Sigmoid colon (tissue), 7 donors: ENCODE data around the gene TJP1. TPM values are rescaled to one million over a fixed set of nuclear protein-coding genes. Genes with fewer than 3 reads are reported as not detected.
"Not testable (repeated sequence)": the region's sequence is repeated elsewhere in the genome, so short reads cannot be mapped to it uniquely, and the experiment has no call there.

Experiments
- DNase-seq: peaks from one replicate; pipeline ENCODE4 v3.0.0-alpha.2; 2019
- H3K27ac ChIP-seq, 4 donors: fragments of 200-600 bp; sonication (generic); one replicate each; pipeline ENCODE4 v1.5.1; 2016 to 2019; ENCODE audit warnings: mild to moderate bottlenecking in 1 of 4
- H3K27me3 ChIP-seq, 3 donors: fragments of 200-600 bp; sonication (generic); one replicate each; pipeline ENCODE4 v1.5.1; 2019; ENCODE audit warnings: mild to moderate bottlenecking in 1 of 3
- H3K36me3 ChIP-seq, 4 donors: fragments of 200-600 bp; sonication (generic); one replicate each; pipeline ENCODE4 v1.5.1; 2016 to 2019
- H3K4me1 ChIP-seq, 4 donors: fragments of 200-600 bp; sonication (generic); one replicate each; pipeline ENCODE4 v1.5.1; 2017 to 2019
- H3K4me3 ChIP-seq, 4 donors: fragments of 200-600 bp; sonication (generic); one replicate each; pipeline ENCODE4 v1.5.1; 2017 to 2019; ENCODE audit warnings: mild to moderate bottlenecking in 2 of 4, moderate library complexity in 1 of 4
- H3K9me3 ChIP-seq, 4 donors: fragments of 200-600 bp in 3 of 4; sonication (generic) in 3 of 4; one replicate each; pipeline versions ENCODE4 v1.5.1 to v1.6.1; 2013 to 2019
- EP300 ChIP-seq, 4 donors: sonication (generic); formaldehyde crosslinking; IDR thresholded peaks; one replicate each; pipeline ENCODE4 v1.6.1; 2017; ENCODE audit warnings: antibody characterized with exemption in 4 of 4
- POLR2A ChIP-seq, 2 donors: fragments of 450-650 bp; IDR thresholded peaks; one replicate each; pipeline ENCODE4 v1.6.1; 2016; ENCODE audit warnings: antibody characterized with exemption in 2 of 2, mild to moderate bottlenecking in 2 of 2, moderate library complexity in 2 of 2
- POLR2AphosphoS5 ChIP-seq, 4 donors: sonication (generic); formaldehyde crosslinking; IDR thresholded peaks; one replicate each; pipeline ENCODE4 v1.6.1; 2017; ENCODE audit warnings: antibody characterized with exemption in 4 of 4
- WGBS, 2 donors: extraction: QIAGEN DNeasy Blood & Tissue Kit; methylation state at CpG; one replicate each; pipeline ENCODE4 v1.1.7; 2013; 5-methylcytosine and 5-hydroxymethylcytosine counted together
- intact Hi-C: fragments of 100-400 bp; cut with DNase I; formaldehyde crosslinking; loops from one replicate; pipeline ENCODE4 v1.15.1; 2023
- polyA plus RNA-seq, 3 donors: library from polyadenylated mRNA; stranded (reverse); fragments of 200-250 nt; gene quantifications; one replicate each; pipeline ENCODE4 v1.2.3, GENCODE V29; 2013
- total RNA-seq, 4 donors: library from RNA; depleted of rRNA; stranded (reverse); fragments of >200 nt; gene quantifications; one replicate each; pipeline ENCODE4 v1.1.0, GENCODE V29; 2016
- TF ChIP-seq, protein P1 (sequence below), 4 experiments: fragments of 450-650 bp in 3 of 4; fragments of 200-600 bp in 1 of 4; IDR thresholded peaks; one replicate each; pipeline ENCODE4 v1.5.1; 2016 to 2019; ENCODE audit warnings: antibody characterized with exemption in 4 of 4, mild to moderate bottlenecking in 3 of 4, moderate library complexity in 2 of 4
- donor health status: healthy with polysubstance abuse.
- donor health status: Bipolar disorder and iron deficiency.
- donor health status: healthy.

TJP1 gene
- total and polyA plus RNA-seq, 7 donors = 21.3 to 134 (median 92.0) TPM

DNA sequence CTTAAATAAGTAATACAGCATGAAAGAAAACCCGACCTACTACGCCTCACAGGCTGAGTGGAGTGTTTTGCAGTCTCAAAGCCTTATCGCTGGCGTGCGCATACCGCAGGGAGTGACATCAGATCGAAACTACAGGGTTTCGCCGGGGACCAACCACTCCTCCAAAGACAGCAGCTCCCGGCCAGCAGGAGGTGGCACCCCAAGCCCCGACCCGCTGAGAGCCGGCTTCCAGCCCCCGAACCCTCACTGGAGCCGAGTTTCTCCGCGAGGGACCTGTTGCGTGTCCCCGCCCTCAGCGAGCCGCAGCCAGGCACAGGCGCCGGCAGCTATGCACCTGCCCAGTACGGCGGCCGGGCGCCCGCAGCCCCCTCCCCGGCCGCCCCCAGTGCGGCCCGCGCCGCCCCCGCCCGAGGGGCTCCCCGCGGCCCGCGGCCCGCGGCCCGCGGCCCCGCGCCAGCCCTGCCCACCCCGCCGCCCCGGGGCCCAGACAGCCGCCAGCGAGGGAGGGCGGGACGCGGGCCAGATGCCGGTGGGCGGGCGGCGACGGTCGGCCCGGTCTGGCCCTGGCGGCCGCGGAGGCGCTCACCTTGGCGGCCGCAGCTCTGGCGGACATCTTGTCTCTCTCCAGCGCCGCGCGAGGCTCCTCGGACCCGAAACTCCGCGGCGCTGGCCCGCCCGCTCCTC, 710 bp downstream of the TJP1 start:
- no peaks in the 10 kb centered on the region for H3K36me3 ChIP-seq
- TF ChIP-seq, protein P1, sequence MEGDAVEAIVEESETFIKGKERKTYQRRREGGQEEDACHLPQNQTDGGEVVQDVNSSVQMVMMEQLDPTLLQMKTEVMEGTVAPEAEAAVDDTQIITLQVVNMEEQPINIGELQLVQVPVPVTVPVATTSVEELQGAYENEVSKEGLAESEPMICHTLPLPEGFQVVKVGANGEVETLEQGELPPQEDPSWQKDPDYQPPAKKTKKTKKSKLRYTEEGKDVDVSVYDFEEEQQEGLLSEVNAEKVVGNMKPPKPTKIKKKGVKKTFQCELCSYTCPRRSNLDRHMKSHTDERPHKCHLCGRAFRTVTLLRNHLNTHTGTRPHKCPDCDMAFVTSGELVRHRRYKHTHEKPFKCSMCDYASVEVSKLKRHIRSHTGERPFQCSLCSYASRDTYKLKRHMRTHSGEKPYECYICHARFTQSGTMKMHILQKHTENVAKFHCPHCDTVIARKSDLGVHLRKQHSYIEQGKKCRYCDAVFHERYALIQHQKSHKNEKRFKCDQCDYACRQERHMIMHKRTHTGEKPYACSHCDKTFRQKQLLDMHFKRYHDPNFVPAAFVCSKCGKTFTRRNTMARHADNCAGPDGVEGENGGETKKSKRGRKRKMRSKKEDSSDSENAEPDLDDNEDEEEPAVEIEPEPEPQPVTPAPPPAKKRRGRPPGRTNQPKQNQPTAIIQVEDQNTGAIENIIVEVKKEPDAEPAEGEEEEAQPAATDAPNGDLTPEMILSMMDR (IDR thresholded peaks at IDR 0.05) = peak in 1 of 4 experiments; percentile 12
- TF ChIP-seq POLR2AphosphoS5 (IDR thresholded peaks at IDR 0.05) (peak; percentile 49 to 80 (median 76)), POLR2A (IDR thresholded peaks at IDR 0.05) (peak; percentile 36 to 40), EP300 (IDR thresholded peaks at IDR 0.05) (no peak)
- intact Hi-C loops = loop anchor here (5.0 kb wide), 2 partner anchors 84 to 106 kb away; no protein-coding TSS in a partner anchor
- 1 to 2% methylated on average over 79 of the region's 79 CpGs for WGBS, 2 donors
- H3K9me3 ChIP-seq = no peaks in the 10 kb centered on the region
- peak; percentile 88 for DNase-seq
- H3K4me1 ChIP-seq = peaks cover 0 to 27% (median 25%) of the 10 kb centered on the region in 4 donors
- H3K27me3 ChIP-seq = no peaks in the 10 kb centered on the region
- H3K4me3 ChIP-seq = peak overlapping the region; percentile 77 to 93 (median 86)
- H3K27ac ChIP-seq = peak overlapping the region; percentile 97 to 99 (median 98)

DNA sequence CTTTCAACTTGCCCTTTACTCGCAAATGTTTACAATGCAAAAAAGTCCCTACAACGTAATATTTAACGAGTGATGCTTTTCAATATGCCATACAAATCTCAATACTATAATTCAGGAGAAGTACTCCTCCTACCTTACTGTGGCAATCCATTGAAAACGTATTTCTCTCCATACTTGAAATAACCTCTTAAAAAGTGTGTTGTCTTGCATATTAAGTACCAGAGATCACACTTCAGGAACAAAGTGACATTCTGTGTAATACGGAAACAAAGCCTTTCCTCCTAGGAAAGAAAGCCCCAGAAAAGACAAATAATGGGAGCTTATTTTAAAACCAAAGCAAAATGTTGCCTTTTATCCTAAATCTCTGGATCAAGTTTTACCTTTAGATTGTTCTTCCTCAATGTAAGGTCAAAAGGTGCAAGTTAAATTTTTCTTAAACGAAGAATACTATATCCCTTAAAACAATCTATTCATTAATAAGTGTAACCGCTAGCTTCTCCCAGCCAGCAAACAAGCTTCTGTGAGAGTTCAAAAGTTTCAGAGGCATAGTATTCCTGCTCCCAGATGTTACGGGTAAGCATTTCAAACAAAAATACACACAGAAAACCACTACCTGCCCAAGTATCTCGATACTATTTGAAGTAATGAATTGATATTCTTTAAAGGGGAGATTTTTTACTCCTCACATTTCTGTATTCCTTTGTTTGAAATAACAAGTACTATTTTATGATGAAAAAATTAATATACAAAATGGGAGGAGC, 1.7 kb downstream of the TJP1 start:
- WGBS, 2 donors = 15 to 32% methylated on average over 9 of the region's 9 CpGs
- Histone ChIP-seq H3K4me1 (peaks cover 0 to 36% (median 35%) of the 10 kb centered on the region in 4 donors), H3K27ac (peak overlapping the region; percentile 97 to 99 (median 98)), H3K36me3 (no peaks in the 10 kb centered on the region), H3K4me3 (peak overlapping the region; percentile 75 to 93 (median 82)), H3K9me3 (no peaks in the 10 kb centered on the region), H3K27me3 (no peaks in the 10 kb centered on the region)
- TF ChIP-seq EP300 (IDR thresholded peaks at IDR 0.05) (no peak), POLR2AphosphoS5 (IDR thresholded peaks at IDR 0.05) (no peak), POLR2A (IDR thresholded peaks at IDR 0.05) (no peak)
- TF ChIP-seq, protein P1 (IDR thresholded peaks at IDR 0.05) = no peak
- intact Hi-C loops = loop anchor here (5.0 kb wide), 2 partner anchors 83 to 107 kb away; no protein-coding TSS in a partner anchor
- DNase-seq = no peak

DNA sequence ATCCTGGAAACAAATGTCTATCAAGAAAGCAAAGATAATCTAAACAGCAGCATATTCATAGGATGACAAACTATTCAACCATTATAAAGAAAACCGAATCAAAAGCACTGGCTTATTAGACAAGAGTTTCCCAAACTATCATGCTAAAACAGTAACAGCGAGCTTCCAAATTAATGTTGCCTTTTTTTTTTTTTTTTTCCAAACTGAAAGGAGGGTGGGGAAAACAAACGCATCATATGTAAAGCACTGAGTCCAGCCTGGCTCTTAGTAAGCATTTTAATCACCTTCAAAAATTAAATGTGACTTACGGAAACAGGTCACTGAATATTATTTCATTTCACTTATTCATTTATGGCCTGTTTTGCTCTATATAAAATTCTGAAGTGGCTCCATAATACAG, 2.3 kb downstream of the TJP1 start:
- peaks cover 0 to 42% (median 41%) of the 10 kb centered on the region in 4 donors for H3K4me1 ChIP-seq
- H3K27me3 ChIP-seq = no peaks in the 10 kb centered on the region
- H3K36me3 ChIP-seq = no peaks in the 10 kb centered on the region
- WGBS, 2 donors = 56 to 65% methylated on average over 4 of the region's 4 CpGs
- intact Hi-C loops = loop anchor here (5.0 to 10.0 kb wide), 3 partner anchors 55 to 107 kb away; no protein-coding TSS in a partner anchor
- H3K4me3 ChIP-seq = peak overlapping the region; percentile 15 to 93 (median 82)
- TF ChIP-seq, protein P1 (IDR thresholded peaks at IDR 0.05) = no peak
- TF ChIP-seq EP300 (IDR thresholded peaks at IDR 0.05) = no peak
- no peak for TF ChIP-seq POLR2AphosphoS5 (IDR thresholded peaks at IDR 0.05)
- TF ChIP-seq POLR2A (IDR thresholded peaks at IDR 0.05) = no peak
- no peak for DNase-seq
- H3K9me3 ChIP-seq = no peaks in the 10 kb centered on the region
- peak overlapping the region in 3 of 4 donors; percentile 97 to 98 (median 98) for H3K27ac ChIP-seq

DNA sequence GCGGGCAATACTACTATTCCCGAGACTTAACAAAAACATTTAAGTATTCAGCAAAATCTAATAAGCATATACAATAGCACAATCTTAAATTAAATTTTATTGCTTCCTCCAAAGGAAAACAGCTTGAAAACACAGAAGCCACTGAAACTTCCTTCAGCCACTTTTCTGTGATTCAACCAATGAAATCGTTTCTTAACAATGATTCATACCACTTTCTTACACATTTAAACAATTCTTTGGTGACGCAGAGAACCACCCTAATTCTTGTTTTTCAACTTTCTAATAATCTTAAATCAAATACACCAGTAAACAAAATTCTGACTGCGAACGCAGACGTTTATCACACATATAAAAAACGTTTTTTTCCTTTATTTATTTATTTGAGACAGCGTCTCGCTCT, 4.1 kb downstream of the TJP1 start:
- H3K27ac ChIP-seq = no peak overlapping the region
- no peaks in the 10 kb centered on the region for H3K27me3 ChIP-seq
- H3K36me3 ChIP-seq = no peaks in the 10 kb centered on the region
- WGBS, 2 donors = 77 to 79% methylated on average over 10 of the region's 10 CpGs
- DNase-seq = no peak
- H3K9me3 ChIP-seq = no peaks in the 10 kb centered on the region
- intact Hi-C loops = loop anchor here (10.0 kb wide), 1 partner anchor 53 kb away; no protein-coding TSS in a partner anchor
- no peak for TF ChIP-seq POLR2AphosphoS5 (IDR thresholded peaks at IDR 0.05)
- no peak for TF ChIP-seq EP300 (IDR thresholded peaks at IDR 0.05)
- TF ChIP-seq, protein P1 (IDR thresholded peaks at IDR 0.05) = no peak
- TF ChIP-seq POLR2A (IDR thresholded peaks at IDR 0.05) = no peak
- H3K4me1 ChIP-seq = peaks cover 0 to 58% (median 52%) of the 10 kb centered on the region in 4 donors
- H3K4me3 ChIP-seq = no peak overlapping the region

DNA sequence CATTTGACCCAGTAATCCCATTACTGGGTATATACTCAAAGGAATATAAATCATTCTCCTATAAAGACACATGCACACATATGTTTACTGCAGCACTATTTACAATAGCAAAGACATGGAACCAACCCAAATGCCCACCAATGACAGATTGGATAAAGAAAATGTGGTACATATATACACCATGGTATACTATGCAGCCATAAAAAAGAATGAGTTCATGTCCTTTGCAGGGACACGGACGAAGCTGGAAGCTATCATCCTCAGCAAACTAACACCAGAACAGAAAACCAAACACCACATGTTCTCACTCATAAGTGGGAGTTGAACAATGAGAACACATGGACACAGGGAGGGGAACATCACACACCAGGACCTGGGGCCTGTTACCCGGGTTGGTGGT, 4.8 kb downstream of the TJP1 start:
- intact Hi-C loops = loop anchor here (10.0 kb wide), 1 partner anchor 53 kb away; no protein-coding TSS in a partner anchor
- WGBS, 2 donors = 96% methylated on average over 3 of the region's 3 CpGs

More for the DNA sequence above, 4.8 kb downstream of the TJP1 start:
- H3K9me3 ChIP-seq, H3K4me3 ChIP-seq, DNase-seq, H3K27ac ChIP-seq, H3K27me3 ChIP-seq, H3K36me3 ChIP-seq: not testable (repeated sequence)
- H3K4me1 ChIP-seq = peaks cover 0 to 59% (median 55%) of the 10 kb centered on the region in 4 donors
